ENCODE data around the gene KCNJ4.

DNA sequence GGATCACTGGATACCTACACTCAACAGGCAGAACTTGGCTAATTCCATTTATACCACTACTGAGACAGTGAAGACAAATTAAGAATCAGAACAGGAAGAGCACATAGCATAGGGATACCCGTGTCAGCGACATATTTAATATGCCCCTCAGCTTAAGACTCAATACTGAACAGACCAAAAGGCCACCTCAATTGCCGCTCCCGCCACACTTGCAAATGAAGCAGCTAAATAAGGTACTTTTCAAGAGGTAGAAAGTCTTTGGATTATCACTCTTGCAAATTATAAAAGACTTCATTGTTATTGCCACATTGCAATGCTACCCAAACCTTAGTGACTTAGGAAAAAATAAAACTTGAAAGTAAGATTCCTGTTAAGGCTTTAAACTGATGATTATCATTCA is 48.0 kb upstream of the KCNJ4 start:
- no peak for TF ChIP-seq GLIS3 (CRISPR knock-in tag; IDR thresholded peaks at IDR 0.05)
- TF ChIP-seq, protein P1, sequence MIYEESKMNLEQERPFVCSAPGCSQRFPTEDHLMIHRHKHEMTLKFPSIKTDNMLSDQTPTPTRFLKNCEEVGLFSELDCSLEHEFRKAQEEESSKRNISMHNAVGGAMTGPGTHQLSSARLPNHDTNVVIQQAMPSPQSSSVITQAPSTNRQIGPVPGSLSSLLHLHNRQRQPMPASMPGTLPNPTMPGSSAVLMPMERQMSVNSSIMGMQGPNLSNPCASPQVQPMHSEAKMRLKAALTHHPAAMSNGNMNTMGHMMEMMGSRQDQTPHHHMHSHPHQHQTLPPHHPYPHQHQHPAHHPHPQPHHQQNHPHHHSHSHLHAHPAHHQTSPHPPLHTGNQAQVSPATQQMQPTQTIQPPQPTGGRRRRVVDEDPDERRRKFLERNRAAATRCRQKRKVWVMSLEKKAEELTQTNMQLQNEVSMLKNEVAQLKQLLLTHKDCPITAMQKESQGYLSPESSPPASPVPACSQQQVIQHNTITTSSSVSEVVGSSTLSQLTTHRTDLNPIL (CRISPR knock-in tag; IDR thresholded peaks at IDR 0.05; ENCODE audit: low read depth): no peak
